ENCODE measurements around the gene CEACAM8. TPM values are rescaled to one million over a fixed set of nuclear protein-coding genes. Genes with fewer than 3 reads are reported as not detected.

Gene CEACAM8
- total RNA-seq, 1 experiment from 2014 or later, result not detected

DNA sequence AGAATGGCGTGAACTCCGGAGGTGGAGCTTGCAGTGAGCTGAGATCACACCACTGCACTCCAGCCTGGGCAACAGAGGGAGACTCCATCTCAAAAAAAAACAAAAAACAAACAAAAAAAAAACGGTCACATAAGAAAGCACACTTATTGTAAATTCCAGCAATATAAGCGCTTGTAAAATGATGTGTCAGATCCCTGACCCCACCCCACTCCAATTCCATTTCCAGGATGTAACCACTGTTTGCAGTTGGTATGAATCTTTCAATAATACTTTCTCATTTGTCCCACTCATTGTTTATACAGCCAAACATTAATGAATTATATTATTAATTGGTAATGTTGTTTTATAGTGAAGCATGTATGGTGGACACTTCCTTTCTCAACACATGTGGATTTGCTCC, 50.6 kb downstream of the CEACAM8 start:
- no peak overlapping the region for H4K91ac ChIP-seq (ENCODE audit: insufficient read length, low read depth, low read length)
- H3K18ac ChIP-seq (ENCODE audit: insufficient read length, low read depth, low read length), result no peak overlapping the region
- no peak overlapping the region for H3K4ac ChIP-seq (ENCODE audit: low read depth, low read length)
- H3K27ac ChIP-seq (ENCODE audit: insufficient read length, low read depth, low read length), result no peak overlapping the region
- Mint-ChIP-seq H3K4me3 (no peak overlapping the region), H3K27ac (no peak overlapping the region), H3K9me3 (peaks cover 6 to 8% of the 10 kb centered on the region in 2 experiments), H3K36me3 (ENCODE audit: insufficient read depth in 1 of 3, low read depth in 3 of 3) (peaks cover 0 to 6% (median 3%) of the 10 kb centered on the region in 3 experiments; a peak in 5 of 7 replicates), H3K27me3 (ENCODE audit: low read depth) (peaks cover 39% of the 10 kb centered on the region), H3K4me1 (peaks cover 18 to 22% of the 10 kb centered on the region in 2 experiments)
- DNase-seq, result no peak
- no peak overlapping the region for H3K23ac ChIP-seq (ENCODE audit: insufficient read length, low read depth, low read length)
- TF ChIP-seq, protein P1, sequence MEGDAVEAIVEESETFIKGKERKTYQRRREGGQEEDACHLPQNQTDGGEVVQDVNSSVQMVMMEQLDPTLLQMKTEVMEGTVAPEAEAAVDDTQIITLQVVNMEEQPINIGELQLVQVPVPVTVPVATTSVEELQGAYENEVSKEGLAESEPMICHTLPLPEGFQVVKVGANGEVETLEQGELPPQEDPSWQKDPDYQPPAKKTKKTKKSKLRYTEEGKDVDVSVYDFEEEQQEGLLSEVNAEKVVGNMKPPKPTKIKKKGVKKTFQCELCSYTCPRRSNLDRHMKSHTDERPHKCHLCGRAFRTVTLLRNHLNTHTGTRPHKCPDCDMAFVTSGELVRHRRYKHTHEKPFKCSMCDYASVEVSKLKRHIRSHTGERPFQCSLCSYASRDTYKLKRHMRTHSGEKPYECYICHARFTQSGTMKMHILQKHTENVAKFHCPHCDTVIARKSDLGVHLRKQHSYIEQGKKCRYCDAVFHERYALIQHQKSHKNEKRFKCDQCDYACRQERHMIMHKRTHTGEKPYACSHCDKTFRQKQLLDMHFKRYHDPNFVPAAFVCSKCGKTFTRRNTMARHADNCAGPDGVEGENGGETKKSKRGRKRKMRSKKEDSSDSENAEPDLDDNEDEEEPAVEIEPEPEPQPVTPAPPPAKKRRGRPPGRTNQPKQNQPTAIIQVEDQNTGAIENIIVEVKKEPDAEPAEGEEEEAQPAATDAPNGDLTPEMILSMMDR (conservative IDR thresholded peaks at IDR 0.05), result no peak
- H4K5ac ChIP-seq (ENCODE audit: insufficient read length, low read depth, low read length), result no peak overlapping the region
- H2BK12ac ChIP-seq (ENCODE audit: insufficient read length, low read depth, low read length), result no peak overlapping the region
- H4K8ac ChIP-seq (replicated peaks; ENCODE audit: insufficient read length, low read depth, low read length), result no peak overlapping the region
- no peak overlapping the region for H3K4me2 ChIP-seq (ENCODE audit: insufficient read depth, insufficient read length, low read length)
- no peak overlapping the region for H3K9ac ChIP-seq (ENCODE audit: extremely low read depth, insufficient read length, low read length)
- H2AK5ac ChIP-seq (ENCODE audit: insufficient read length, low read length), result no peak overlapping the region
- H4K20me1 ChIP-seq (ENCODE audit: control insufficient read depth, insufficient read depth, insufficient read length), result no peaks in the 10 kb centered on the region
- H3K79me1 ChIP-seq (ENCODE audit: insufficient read depth, low read depth, low read length, poor library complexity, severe bottlenecking), result no peaks in the 10 kb centered on the region
- no peak overlapping the region for H2BK20ac ChIP-seq (ENCODE audit: low read depth, low read length, poor library complexity, severe bottlenecking)
- no peaks in the 10 kb centered on the region for H3K23me2 ChIP-seq (ENCODE audit: insufficient read length, low read depth, low read length, poor library complexity, severe bottlenecking)
- no peaks in the 10 kb centered on the region for H3K79me2 ChIP-seq (ENCODE audit: insufficient read depth, low read length)
- H3K56ac ChIP-seq (ENCODE audit: insufficient read length, low read depth, low read length), result no peak overlapping the region
- H2BK15ac ChIP-seq (ENCODE audit: low read depth, low read length), result no peak overlapping the region
- no CpG with 5 or more reads among the region's 4 CpGs for WGBS (ENCODE audit: extremely low coverage, insufficient read length, low lambda C conversion rate)
- H3K27me3 ChIP-seq (ENCODE audit: insufficient read depth, low read length), result no peaks in the 10 kb centered on the region; the same call in 1 of the 2 replicates
- H3K14ac ChIP-seq (ENCODE audit: insufficient read depth, low read length), result no peak overlapping the region
- H2BK120ac ChIP-seq (ENCODE audit: low read depth, low read length, poor library complexity, severe bottlenecking), result no peak overlapping the region
- no peak overlapping the region for H2BK5ac ChIP-seq (ENCODE audit: insufficient read length, low read length)
- peaks cover 5% of the 10 kb centered on the region; the same call in 1 of the 2 replicates for H3K4me1 ChIP-seq (ENCODE audit: insufficient read depth, low read length)
- H3T11ph ChIP-seq (ENCODE audit: low read length), result no peak overlapping the region
- H2AFZ ChIP-seq (ENCODE audit: low read length), result no peak overlapping the region
- H3K9me3 ChIP-seq (ENCODE audit: control insufficient read depth, low read depth, low read length), result no peaks in the 10 kb centered on the region

All from H9 (cell line).